Natural killer cell (primary cell): ENCODE measurements around the gene TPH1. TPM values are rescaled to one million over a fixed set of nuclear protein-coding genes. Genes with fewer than 3 reads are reported as not detected.

Experiments
- ATAC-seq, 3 donors: fragments of 150-1000 bp in 2 of 3; fragments of 200-7000 bp in 1 of 3; cut with Tn5 transposase; 1 replicate in 1 of 3; 2 replicates in 2 of 3; pipeline ENCODE4 v1.10.0; 2021; ENCODE audit warnings: mild to moderate bottlenecking in 2 of 3, moderate library complexity in 2 of 3
- DNase-seq, 2 donors: peaks; one replicate each; pipeline versions ENCODE4 v3.0.0 to v3.0.0-alpha.2; 2013 to 2021; ENCODE audit warnings: mixed read lengths in 1 of 2
- H3K27ac ChIP-seq: one replicate; pipeline ENCODE4 v1.5.1; 2013; ENCODE audit warnings: mild to moderate bottlenecking, low read length
- H3K27me3 ChIP-seq: one replicate; pipeline ENCODE4 v1.6.1; 2013; ENCODE audit warnings: low read length; ENCODE audit not compliant: control insufficient read depth, insufficient read depth
- H3K36me3 ChIP-seq: one replicate; pipeline ENCODE4 v1.6.1; 2013; ENCODE audit warnings: low read length; ENCODE audit not compliant: control insufficient read depth, insufficient read depth
- H3K4me1 ChIP-seq: one replicate; pipeline ENCODE4 v1.6.1; 2013; ENCODE audit warnings: low read length; ENCODE audit not compliant: control insufficient read depth, insufficient read depth
- H3K4me3 ChIP-seq: one replicate; pipeline ENCODE4 v1.5.1; 2013; ENCODE audit warnings: low read length
- H3K9me3 ChIP-seq: one replicate; pipeline ENCODE4 v1.6.1; 2013; ENCODE audit warnings: low read length; ENCODE audit not compliant: control insufficient read depth, insufficient read depth
- H3K27ac Mint-ChIP-seq, 2 donors: one replicate each; pipeline ENCODE4 v1.8.0; 2022; ENCODE audit warnings: mild to moderate bottlenecking in 2 of 2, mixed read lengths in 2 of 2, moderate library complexity in 1 of 2
- H3K27me3 Mint-ChIP-seq, 2 donors: one replicate each; pipeline ENCODE4 v1.8.0; 2022; ENCODE audit warnings: low read depth in 2 of 2, mixed read lengths in 2 of 2
- H3K36me3 Mint-ChIP-seq: one replicate; pipeline ENCODE4 v1.8.0; 2022; ENCODE audit warnings: mixed read lengths
- H3K4me1 Mint-ChIP-seq, 2 donors: one replicate each; pipeline ENCODE4 v1.8.0; 2022; ENCODE audit warnings: mixed read lengths in 2 of 2
- H3K4me3 Mint-ChIP-seq: one replicate; pipeline ENCODE4 v1.8.0; 2022; ENCODE audit warnings: mild to moderate bottlenecking, moderate library complexity, mixed read lengths
- H3K9me3 Mint-ChIP-seq, 2 donors: one replicate each; pipeline ENCODE4 v1.8.0; 2022; ENCODE audit warnings: mixed read lengths in 2 of 2
- WGBS: methylation state at CpG from one replicate; pipeline ENCODE4 v1.1.7; 2013; ENCODE audit warnings: missing lambda C conversion rate; ENCODE audit not compliant: insufficient coverage; 5-methylcytosine and 5-hydroxymethylcytosine counted together
- intact Hi-C: fragments of 100-400 bp; cut with micrococcal nuclease; formaldehyde crosslinking; loops from one replicate; pipeline ENCODE4 v1.14.2; 2022
- total RNA-seq, 4 donors: library from RNA; stranded (reverse); fragments of 120-200 nt in 1 of 4; gene quantifications; one replicate each; pipeline versions ENCODE4 v1.2.3 to v1.2.4, GENCODE V29; 2013 to 2022
- TF ChIP-seq, protein P1 (sequence below): fragments of 200-600 bp; IDR thresholded peaks from one replicate; pipeline ENCODE4 v1.8.0; 2022; ENCODE audit warnings: antibody characterized with exemption

The TPH1 gene
- total RNA-seq, 3 donors from 2014 or later (not counting 1 experiment from before 2014, with no cell fraction given): 1.1 to 1.4 (median 1.3) TPM

DNA sequence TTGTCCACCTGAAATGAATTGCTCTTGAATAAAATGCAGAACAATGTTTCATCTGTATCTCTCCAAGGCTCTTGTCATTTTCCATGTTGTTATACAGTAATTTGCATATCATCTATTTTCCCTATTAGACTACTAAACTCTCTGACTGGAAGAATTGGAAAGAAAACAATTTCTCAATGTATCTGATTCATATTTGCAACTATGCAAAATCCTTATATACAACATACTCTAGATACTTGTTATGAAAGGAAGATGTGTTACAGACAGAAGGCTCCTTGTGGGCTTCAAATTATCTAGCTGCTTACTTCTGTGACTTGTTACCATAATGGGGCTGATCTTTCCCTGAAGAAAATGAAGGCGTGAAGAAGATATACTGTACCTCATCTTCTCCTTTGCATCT lies 23.6 kb downstream of the TPH1 start:
- Mint-ChIP-seq H3K36me3 (no peaks in the 10 kb centered on the region), H3K4me3 (no peak overlapping the region), H3K4me1 (no peaks in the 10 kb centered on the region), H3K27ac (no peak overlapping the region), H3K27me3 (peaks cover 0 to 3% of the 10 kb centered on the region in 2 donors), H3K9me3 (no peaks in the 10 kb centered on the region)
- ATAC-seq (no peak), DNase-seq (no peak)
- no peaks in the 10 kb centered on the region for H3K27me3 ChIP-seq
- H3K4me1 ChIP-seq: no peaks in the 10 kb centered on the region
- H3K27ac ChIP-seq: no peak overlapping the region
- H3K9me3 ChIP-seq: no peaks in the 10 kb centered on the region
- TF ChIP-seq, protein P1, sequence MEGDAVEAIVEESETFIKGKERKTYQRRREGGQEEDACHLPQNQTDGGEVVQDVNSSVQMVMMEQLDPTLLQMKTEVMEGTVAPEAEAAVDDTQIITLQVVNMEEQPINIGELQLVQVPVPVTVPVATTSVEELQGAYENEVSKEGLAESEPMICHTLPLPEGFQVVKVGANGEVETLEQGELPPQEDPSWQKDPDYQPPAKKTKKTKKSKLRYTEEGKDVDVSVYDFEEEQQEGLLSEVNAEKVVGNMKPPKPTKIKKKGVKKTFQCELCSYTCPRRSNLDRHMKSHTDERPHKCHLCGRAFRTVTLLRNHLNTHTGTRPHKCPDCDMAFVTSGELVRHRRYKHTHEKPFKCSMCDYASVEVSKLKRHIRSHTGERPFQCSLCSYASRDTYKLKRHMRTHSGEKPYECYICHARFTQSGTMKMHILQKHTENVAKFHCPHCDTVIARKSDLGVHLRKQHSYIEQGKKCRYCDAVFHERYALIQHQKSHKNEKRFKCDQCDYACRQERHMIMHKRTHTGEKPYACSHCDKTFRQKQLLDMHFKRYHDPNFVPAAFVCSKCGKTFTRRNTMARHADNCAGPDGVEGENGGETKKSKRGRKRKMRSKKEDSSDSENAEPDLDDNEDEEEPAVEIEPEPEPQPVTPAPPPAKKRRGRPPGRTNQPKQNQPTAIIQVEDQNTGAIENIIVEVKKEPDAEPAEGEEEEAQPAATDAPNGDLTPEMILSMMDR: no peak
- intact Hi-C loops: no loop called here
- H3K36me3 ChIP-seq: no peaks in the 10 kb centered on the region
- H3K4me3 ChIP-seq: no peak overlapping the region
- no CpG with 5 or more reads among the region's 1 CpG for WGBS

DNA sequence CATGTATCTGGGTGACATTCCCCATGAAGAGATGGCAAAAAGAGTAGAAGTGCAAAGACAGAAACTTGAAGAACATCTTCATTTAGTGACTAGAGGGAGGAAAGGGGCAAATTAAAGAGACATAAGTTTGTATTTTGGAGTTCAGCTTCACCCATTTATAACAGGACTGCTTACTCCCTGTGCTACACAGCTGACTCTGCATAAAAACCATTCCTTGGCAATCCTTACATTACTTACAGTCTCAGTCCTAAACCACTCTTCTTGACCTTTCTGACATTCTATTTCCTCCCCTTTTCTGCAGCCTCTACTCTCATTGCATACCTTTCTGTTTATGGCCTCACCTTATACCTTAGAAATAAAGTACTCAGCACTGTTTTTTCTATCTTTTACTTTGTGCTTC lies 26.4 kb downstream of the TPH1 start:
- H3K4me3 Mint-ChIP-seq: no peak overlapping the region
- H3K27ac ChIP-seq: no peak overlapping the region

DNA sequence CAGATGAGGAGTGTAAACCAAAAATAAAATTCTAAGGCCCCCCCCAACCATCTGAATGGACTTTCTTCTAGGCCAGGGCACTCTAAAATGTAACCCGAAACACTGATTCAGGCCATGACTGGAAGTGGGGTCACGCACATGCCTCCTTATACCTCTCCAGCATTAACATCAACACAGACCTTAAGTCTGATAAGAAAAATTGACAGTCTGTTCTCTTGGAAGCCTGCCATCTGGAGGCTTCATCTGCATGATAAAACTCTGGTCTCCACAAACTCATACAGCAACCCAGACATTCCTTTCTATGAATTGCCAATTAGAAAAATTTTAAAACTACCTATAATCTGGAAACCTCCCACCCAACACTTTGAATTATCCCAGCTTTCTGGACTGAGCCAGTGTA lies 29.3 kb downstream of the TPH1 start:
- H3K27ac ChIP-seq: no peak overlapping the region
- H3K4me3 Mint-ChIP-seq: no peak overlapping the region
- DNase-seq (no peak), ATAC-seq (no peak)
- H3K4me3 ChIP-seq: no peak overlapping the region
- peaks cover 0 to 2% of the 10 kb centered on the region in 2 donors for H3K9me3 Mint-ChIP-seq
- H3K36me3 ChIP-seq: no peaks in the 10 kb centered on the region
- H3K9me3 ChIP-seq: no peaks in the 10 kb centered on the region
- no peaks in the 10 kb centered on the region for H3K27me3 Mint-ChIP-seq
- peaks cover 18% of the 10 kb centered on the region for H3K4me1 ChIP-seq
- no peak overlapping the region for H3K27ac Mint-ChIP-seq
- WGBS: 98% methylated on average over 2 of the region's 2 CpGs
- no peaks in the 10 kb centered on the region for H3K36me3 Mint-ChIP-seq
- TF ChIP-seq, protein P1: no peak
- H3K4me1 Mint-ChIP-seq: peaks cover 22 to 28% of the 10 kb centered on the region in 2 donors
- intact Hi-C loops: no loop called here
- no peaks in the 10 kb centered on the region for H3K27me3 ChIP-seq

More for the DNA sequence above, 26.4 kb downstream of the TPH1 start:
- Histone ChIP-seq H3K4me3 (no peak overlapping the region), H3K27me3 (no peaks in the 10 kb centered on the region), H3K36me3 (no peaks in the 10 kb centered on the region), H3K4me1 (no peaks in the 10 kb centered on the region), H3K9me3 (no peaks in the 10 kb centered on the region)
- no peaks in the 10 kb centered on the region for H3K9me3 Mint-ChIP-seq
- intact Hi-C loops: no loop called here
- no peak overlapping the region for H3K27ac Mint-ChIP-seq
- ATAC-seq (no peak), DNase-seq (no peak)
- TF ChIP-seq, protein P1: no peak
- peaks cover under 1 to 4% of the 10 kb centered on the region in 2 donors for H3K4me1 Mint-ChIP-seq
- peaks cover 0 to under 1% of the 10 kb centered on the region in 2 donors for H3K27me3 Mint-ChIP-seq
- no peaks in the 10 kb centered on the region for H3K36me3 Mint-ChIP-seq

DNA sequence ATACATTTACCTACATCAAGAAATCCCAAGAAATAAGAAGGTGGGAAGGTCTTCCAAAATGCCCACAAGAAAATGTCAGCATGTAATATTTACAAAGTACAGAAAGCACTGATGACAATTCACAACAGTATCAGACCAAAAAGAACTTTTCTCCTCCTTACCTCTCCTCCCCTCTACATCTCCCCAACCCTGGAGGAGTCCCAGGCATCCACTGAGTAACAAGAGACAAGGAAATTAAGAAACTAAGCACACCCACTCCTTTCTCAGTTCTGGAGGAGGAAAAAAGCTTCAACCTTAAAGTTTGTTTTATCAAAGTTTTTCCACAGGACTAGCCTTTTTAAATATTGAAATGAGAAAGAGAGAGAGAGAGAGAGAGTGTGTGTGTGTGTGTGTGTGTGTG lies 31.2 kb downstream of the TPH1 start:
- H3K4me1 Mint-ChIP-seq: peaks cover 36 to 43% of the 10 kb centered on the region in 2 donors
- Histone ChIP-seq H3K4me3 (no peak overlapping the region), H3K27me3 (no peaks in the 10 kb centered on the region), H3K4me1 (peaks cover 18% of the 10 kb centered on the region), H3K27ac (no peak overlapping the region), H3K9me3 (no peaks in the 10 kb centered on the region), H3K36me3 (no peaks in the 10 kb centered on the region)
- peak overlapping the region; percentile 96 to 97 for H3K27ac Mint-ChIP-seq
- DNase-seq (peak in 1 of 2 donors; percentile 3), ATAC-seq (no peak)
- H3K36me3 Mint-ChIP-seq: no peaks in the 10 kb centered on the region
- H3K27me3 Mint-ChIP-seq: no peaks in the 10 kb centered on the region
- intact Hi-C loops: loop anchor here (5.0 kb wide), 3 partner anchors 92 to 707 kb away; partner anchors contain the start of genes GTF2H1, HPS5 and SAAL1
- TF ChIP-seq, protein P1: no peak
- peaks cover 0 to 3% of the 10 kb centered on the region in 2 donors for H3K9me3 Mint-ChIP-seq
- H3K4me3 Mint-ChIP-seq: peak overlapping the region; percentile 43
